GM18870 (cell line): ENCODE measurements around the gene MLST8.
A peak's percentile ranks its signal among the peaks of the same experiment; 100 is the strongest.
"Not testable (repeated sequence)": the region's sequence is repeated elsewhere in the genome, so short reads cannot be mapped to it uniquely, and the experiment has no call there.

Experiments
- ATAC-seq: cut with Tn5 transposase; IDR thresholded peaks from one replicate; pipeline ENCODE4 v1.9.1; 2021; ENCODE audit warnings: moderate library complexity; ENCODE audit not compliant: unreplicated experiment

The MLST8 gene

GRCh38 chr16:2244926-2245795 is 39.9 kb downstream of the MLST8 start:
- ATAC-seq: no peak

DNA sequence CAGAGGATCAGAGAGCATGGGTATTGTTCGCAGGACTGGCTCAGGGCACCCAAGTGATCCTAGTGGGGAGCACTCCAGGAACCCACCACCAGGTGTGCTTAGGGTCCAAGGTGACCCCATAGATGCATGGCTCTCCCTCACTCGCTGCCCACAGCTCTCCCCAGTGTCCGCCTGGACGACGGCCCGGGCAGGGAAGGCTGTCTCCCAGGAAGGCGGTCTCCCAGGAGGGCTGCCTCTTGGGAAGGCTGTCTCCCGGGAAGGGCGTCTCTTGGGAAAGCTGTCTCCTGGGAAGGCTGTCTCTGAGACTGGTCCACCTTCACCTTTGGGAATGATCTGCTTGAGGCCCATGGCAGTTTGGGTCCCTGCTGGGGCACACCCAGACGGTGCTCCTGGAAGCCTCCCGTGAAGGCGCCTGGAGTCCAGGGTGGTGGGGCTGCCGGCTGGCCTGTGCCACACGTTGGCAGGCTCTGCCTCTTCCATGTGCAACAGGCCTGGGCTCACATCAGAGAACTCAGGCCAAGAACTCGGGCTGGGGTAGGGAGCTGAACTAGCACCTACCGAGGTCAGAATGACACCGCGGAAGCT is 41.1 kb downstream of the MLST8 start:
- ATAC-seq: no peak

- ATAC-seq: no peak
These were observed 45.5 kb downstream of the MLST8 start for GRCh38 chr16:2250652-2251295.

DNA sequence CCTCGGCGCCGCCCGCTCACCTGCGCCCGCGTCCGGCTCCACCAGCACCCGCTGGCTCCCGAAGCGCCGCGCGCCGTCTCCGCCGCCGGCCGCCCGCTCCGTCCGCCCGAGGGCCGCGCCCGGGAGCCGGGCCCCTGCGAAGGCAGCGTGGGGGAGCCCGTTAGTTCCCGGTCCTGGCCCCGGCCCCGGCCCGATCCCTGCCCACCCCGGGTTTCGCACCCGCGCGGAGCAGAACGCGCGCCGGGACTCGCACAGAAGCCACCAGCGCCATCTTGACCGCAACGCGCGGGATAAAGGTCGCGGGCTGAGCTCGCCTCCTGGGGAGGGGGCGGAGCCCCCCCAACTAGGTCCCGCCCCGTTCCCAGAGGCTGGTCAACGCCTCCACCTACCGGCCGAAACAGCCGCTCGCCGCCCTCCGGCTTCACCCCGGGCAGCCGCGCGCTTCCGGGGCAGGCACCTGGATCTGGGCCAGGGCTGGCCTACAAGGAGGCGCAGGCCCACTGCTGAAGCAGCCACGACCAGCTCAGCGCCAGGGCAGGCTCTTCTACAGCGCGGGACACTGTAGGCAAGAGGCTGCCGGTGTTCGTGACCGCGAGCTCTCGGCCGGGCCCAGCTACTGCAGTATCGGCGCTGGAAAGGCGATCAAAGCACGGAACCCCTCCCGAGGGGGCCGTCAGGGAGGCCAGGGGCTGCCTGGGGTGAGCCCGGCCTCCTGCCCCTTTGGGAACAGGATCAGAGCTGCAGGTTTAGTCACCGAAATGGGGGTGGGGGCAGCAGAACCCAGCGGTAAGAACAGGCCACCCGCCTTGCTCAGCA is 46.2 kb downstream of the MLST8 start, which contains the start of gene ECI1:
ECI1 (minus strand) TSS at position 292 of the 816 bp plus-strand sequence; CDS start at position 271, 21 bp downstream.
- peak; percentile 69 for ATAC-seq

DNA sequence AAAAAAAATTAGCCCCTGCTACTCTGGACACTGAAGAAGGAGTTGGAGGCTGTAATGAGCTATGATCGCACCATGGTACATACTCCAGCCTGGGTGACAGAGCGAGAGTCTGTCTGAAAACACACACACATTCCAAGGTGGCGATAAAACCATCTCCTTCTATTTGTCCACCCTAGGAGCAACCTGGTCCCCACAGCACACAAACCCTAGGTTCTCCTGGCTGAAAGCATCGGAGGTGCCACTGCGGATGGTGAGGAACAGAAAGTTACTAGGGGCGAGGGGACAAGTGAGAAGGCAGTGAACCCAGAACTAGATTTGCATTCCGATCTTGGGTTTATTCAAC is 47.5 kb downstream of the MLST8 start:
- ATAC-seq: no peak

DNA sequence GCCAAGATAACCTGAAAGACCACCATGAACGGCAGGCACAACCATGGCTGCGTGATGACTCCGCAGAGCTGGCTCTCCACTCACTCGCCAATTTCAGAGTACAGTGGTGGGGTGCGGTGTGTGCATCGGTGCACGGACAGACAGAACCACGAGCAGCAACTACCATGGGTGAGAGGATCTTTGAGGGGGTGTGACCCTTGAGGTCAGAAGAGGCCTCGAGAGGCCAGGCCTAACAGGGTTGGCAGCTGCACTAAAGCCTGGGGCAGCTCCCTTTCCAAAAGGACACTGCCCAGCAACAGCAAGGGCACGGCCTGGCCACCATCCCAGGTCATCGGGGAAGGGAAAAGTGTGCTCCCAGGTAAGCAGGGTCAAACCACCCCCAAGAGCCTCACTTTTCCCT is 48.0 kb downstream of the MLST8 start:
- ATAC-seq: no peak

GRCh38 chr16:2256531-2257140 is 51.4 kb downstream of the MLST8 start:
- ATAC-seq: no peak

- no peak for ATAC-seq
These were observed 52.5 kb downstream of the MLST8 start for GRCh38 chr16:2257726-2258125.

DNA sequence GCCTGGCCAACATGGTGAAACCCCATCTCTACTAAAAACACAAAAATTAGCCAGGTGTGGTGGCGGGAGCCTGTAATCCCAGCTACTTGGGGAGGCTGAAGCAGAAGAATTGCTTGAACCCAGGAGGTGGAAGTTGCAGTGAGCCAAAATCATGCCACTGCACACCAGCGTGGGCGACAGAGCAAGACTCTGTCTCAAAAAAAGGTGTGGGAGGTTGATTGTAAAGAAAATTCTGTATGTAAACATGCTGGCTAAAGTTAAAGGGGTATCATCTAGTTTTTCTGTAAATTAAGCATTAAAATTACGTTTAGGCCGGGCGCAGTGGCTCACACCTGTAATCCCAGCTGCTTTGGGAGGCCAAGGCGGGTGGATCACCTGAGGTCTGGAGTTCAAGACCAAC is 53.3 kb downstream of the MLST8 start:
- not testable (repeated sequence) for ATAC-seq
